ENCODE results near the gene DOCK2. TPM values are rescaled to one million over a fixed set of nuclear protein-coding genes. Genes with fewer than 3 reads are reported as not detected.

The DOCK2 gene
- total and polyA plus RNA-seq, 9 of the 15 experiments (the other 6 are each of a cell fraction or from before 2014, with no cell fraction given) = 4.5 to 42.6 (median 20.5) TPM

DNA sequence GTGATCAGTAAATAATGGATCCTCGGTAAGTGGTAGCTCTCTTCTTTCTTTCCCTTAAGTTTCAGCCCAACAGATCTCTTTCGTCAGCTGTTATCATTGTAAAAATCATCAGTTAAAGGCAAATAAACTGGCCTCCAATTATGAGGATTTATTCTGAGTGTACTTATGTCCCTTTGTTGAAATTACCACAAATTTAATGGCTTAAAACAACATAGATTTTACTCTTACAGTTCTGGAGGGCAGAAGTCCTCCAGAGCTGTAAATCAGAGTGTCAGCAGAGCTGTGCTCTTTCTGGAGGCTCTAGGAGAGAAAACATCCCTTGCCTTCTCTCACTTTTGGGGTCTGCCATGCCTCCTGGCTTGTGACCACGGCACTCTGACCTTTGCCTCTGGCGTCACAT lies 238.7 kb downstream of the DOCK2 start:
- Histone ChIP-seq H2AFZ (ENCODE audit: low read depth, low read length) (no peak overlapping the region), H3K4me1 (replicated peaks in 1 of 2; ENCODE audit: control insufficient read depth in 2 of 2, insufficient read depth in 2 of 2, low read length in 2 of 2) (no peaks in the 10 kb centered on the region; a peak in 1 of 5 replicates), H3K4me2 (ENCODE audit: insufficient read depth, low read length) (no peak overlapping the region), H3K9me3 (replicated peaks; ENCODE audit: control insufficient read depth, insufficient read depth, low read depth, low read length) (no peaks in the 10 kb centered on the region), H3K9me1 (ENCODE audit: control insufficient read depth, insufficient read depth, low read length) (no peaks in the 10 kb centered on the region), H3K27ac (ENCODE audit: extremely low read depth, low read depth, low read length) (no peak overlapping the region), H4K20me1 (replicated peaks; ENCODE audit: control insufficient read depth, insufficient read depth, low read length) (peaks cover under 1% of the 10 kb centered on the region; the same call in 1 of the 2 replicates), H3K9ac (ENCODE audit: insufficient read depth in 1 of 2, low read depth in 2 of 2, low read length in 2 of 2) (no peak overlapping the region), H3K36me3 (ENCODE audit: control insufficient read depth, insufficient read depth, low read length) (no peaks in the 10 kb centered on the region), H3K79me2 (ENCODE audit: control insufficient read depth, insufficient read depth, low read length) (no peaks in the 10 kb centered on the region), H3K27me3 (ENCODE audit: control insufficient read depth in 2 of 2, insufficient read depth in 2 of 2, low read length in 2 of 2) (no peaks in the 10 kb centered on the region), H3K4me3 (no peak overlapping the region)
- intact Hi-C loops (cut with micrococcal nuclease) = no loop called here
- BruUV-seq (replicated peaks) = no TSS peak
- POLR2A ChIA-PET = no interaction called here
- DNase-seq (ENCODE audit: extremely low read depth in 1 of 4, low spot score in 3 of 4) (no peak), ATAC-seq (no peak), FAIRE-seq (no peak)
- WGBS (ENCODE audit: insufficient coverage, low coverage, missing lambda C conversion rate) = 15% methylated on average over 4 of the region's 4 CpGs
- in situ Hi-C loops (cut with MboI) = no loop called here
- CTCF ChIA-PET (ENCODE audit: low intra/inter-chr PET ratio) = no interaction called here
- TF ChIP-seq RBM15 (IDR thresholded peaks at IDR 0.05; ENCODE audit: insufficient read depth, low read length) = no peak
- no peak for TF ChIP-seq MTA1 (IDR thresholded peaks at IDR 0.05; ENCODE audit: borderline replicate concordance)
- TF ChIP-seq DPF2 (IDR thresholded peaks at IDR 0.05) = no peak
- no peak for TF ChIP-seq CBX1 (IDR thresholded peaks at IDR 0.05; ENCODE audit: low read depth)
- TF ChIP-seq CREBBP (IDR thresholded peaks at IDR 0.05; ENCODE audit: low read depth, low read length) = no peak
- no peak for TF ChIP-seq FUS (optimal IDR thresholded peaks at IDR 0.05; ENCODE audit: low read depth, low read length)
- TF ChIP-seq U2AF1 (optimal IDR thresholded peaks at IDR 0.05; ENCODE audit: low read depth, low read length) = no peak
- TF ChIP-seq NFIC (IDR thresholded peaks at IDR 0.05) = no peak
- TF ChIP-seq JUND (IDR thresholded peaks at IDR 0.05; ENCODE audit: borderline replicate concordance, low read depth, low read length) = no peak
- no peak for TF ChIP-seq JUND (tag; IDR thresholded peaks at IDR 0.05; ENCODE audit: borderline replicate concordance, low read depth, low read length)
- no peak for TF ChIP-seq MIER1 (IDR thresholded peaks at IDR 0.05; ENCODE audit: low read depth)
- TF ChIP-seq, protein P1, sequence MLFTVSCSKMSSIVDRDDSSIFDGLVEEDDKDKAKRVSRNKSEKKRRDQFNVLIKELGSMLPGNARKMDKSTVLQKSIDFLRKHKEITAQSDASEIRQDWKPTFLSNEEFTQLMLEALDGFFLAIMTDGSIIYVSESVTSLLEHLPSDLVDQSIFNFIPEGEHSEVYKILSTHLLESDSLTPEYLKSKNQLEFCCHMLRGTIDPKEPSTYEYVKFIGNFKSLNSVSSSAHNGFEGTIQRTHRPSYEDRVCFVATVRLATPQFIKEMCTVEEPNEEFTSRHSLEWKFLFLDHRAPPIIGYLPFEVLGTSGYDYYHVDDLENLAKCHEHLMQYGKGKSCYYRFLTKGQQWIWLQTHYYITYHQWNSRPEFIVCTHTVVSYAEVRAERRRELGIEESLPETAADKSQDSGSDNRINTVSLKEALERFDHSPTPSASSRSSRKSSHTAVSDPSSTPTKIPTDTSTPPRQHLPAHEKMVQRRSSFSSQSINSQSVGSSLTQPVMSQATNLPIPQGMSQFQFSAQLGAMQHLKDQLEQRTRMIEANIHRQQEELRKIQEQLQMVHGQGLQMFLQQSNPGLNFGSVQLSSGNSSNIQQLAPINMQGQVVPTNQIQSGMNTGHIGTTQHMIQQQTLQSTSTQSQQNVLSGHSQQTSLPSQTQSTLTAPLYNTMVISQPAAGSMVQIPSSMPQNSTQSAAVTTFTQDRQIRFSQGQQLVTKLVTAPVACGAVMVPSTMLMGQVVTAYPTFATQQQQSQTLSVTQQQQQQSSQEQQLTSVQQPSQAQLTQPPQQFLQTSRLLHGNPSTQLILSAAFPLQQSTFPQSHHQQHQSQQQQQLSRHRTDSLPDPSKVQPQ (CRISPR knock-in tag; IDR thresholded peaks at IDR 0.05; ENCODE audit: borderline replicate concordance) = no peak
- TF ChIP-seq, protein P2, sequence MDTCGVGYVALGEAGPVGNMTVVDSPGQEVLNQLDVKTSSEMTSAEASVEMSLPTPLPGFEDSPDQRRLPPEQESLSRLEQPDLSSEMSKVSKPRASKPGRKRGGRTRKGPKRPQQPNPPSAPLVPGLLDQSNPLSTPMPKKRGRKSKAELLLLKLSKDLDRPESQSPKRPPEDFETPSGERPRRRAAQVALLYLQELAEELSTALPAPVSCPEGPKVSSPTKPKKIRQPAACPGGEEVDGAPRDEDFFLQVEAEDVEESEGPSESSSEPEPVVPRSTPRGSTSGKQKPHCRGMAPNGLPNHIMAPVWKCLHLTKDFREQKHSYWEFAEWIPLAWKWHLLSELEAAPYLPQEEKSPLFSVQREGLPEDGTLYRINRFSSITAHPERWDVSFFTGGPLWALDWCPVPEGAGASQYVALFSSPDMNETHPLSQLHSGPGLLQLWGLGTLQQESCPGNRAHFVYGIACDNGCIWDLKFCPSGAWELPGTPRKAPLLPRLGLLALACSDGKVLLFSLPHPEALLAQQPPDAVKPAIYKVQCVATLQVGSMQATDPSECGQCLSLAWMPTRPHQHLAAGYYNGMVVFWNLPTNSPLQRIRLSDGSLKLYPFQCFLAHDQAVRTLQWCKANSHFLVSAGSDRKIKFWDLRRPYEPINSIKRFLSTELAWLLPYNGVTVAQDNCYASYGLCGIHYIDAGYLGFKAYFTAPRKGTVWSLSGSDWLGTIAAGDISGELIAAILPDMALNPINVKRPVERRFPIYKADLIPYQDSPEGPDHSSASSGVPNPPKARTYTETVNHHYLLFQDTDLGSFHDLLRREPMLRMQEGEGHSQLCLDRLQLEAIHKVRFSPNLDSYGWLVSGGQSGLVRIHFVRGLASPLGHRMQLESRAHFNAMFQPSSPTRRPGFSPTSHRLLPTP (IDR thresholded peaks at IDR 0.05; ENCODE audit: borderline replicate concordance, extremely low read depth, insufficient read length) = no peak
- TF ChIP-seq KAT7 (CRISPR knock-in tag; IDR thresholded peaks at IDR 0.05; ENCODE audit: borderline replicate concordance) = no peak
- TF ChIP-seq ZBTB1 (CRISPR knock-in tag; IDR thresholded peaks at IDR 0.05; ENCODE audit: borderline replicate concordance, low read depth) = no peak
- TF ChIP-seq ZNF253 (CRISPR knock-in tag; conservative IDR thresholded peaks at IDR 0.05) = no peak
- TF ChIP-seq L3MBTL2 (IDR thresholded peaks at IDR 0.05) = no peak

Data from K562 (cell line).